ENCODE data around the gene BRIX1. TPM values are rescaled to one million over a fixed set of nuclear protein-coding genes. Genes with fewer than 3 reads are reported as not detected.

BRIX1 gene
- total and polyA plus RNA-seq, 9 of the 15 experiments (the other 6 are each of a cell fraction or from before 2014, with no cell fraction given): 115 to 193 (median 159) TPM

DNA sequence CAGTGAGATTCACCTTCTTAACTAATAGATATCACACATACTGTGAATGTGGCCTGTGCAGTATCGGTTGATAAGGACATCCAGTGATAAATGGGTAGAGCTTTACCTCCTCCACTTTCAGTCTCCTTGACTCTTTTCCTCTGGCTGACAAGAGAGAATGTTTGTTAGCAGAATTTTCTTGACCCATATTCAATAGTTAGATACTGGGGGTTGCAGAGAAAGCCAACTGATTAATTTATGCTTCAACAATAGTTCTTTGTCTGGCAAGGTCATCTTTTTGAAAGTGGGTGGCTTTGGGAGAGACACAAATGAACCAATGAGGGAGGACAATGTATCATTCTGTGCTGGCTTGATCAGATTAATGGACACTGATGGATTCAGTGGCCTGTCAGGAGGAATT is 46.3 kb upstream of the BRIX1 start:
- ChIA-PET POLR2A (interaction anchor here (0.6 to 1.9 kb wide), 4 partner anchors 25 to 319 kb away, joined by 3 to 7 read pairs (median 4); partner anchors contain the start of genes BRIX1 and RAD1), CTCF (ENCODE audit: low intra/inter-chr PET ratio) (no interaction called here)
- no peak overlapping the region for H3K4me3 ChIP-seq
- H2AFZ ChIP-seq (ENCODE audit: low read depth, low read length): peak overlapping the region; percentile 18; the same call in 1 of the 2 replicates
- in situ Hi-C loops (cut with MboI): no loop called here
- intact Hi-C loops (cut with micrococcal nuclease): no loop called here
- H3K9me3 ChIP-seq (replicated peaks; ENCODE audit: control insufficient read depth, insufficient read depth, low read depth, low read length): no peaks in the 10 kb centered on the region
- no peaks in the 10 kb centered on the region for H3K79me2 ChIP-seq (ENCODE audit: control insufficient read depth, insufficient read depth, low read length)
- H3K4me2 ChIP-seq (ENCODE audit: insufficient read depth, low read length): no peak overlapping the region
- no peaks in the 10 kb centered on the region for H3K36me3 ChIP-seq (ENCODE audit: control insufficient read depth, insufficient read depth, low read length)
- H3K27ac ChIP-seq (ENCODE audit: extremely low read depth, low read depth, low read length): no peak overlapping the region
- H3K9me1 ChIP-seq (ENCODE audit: control insufficient read depth, insufficient read depth, low read length): no peaks in the 10 kb centered on the region
- DNase-seq (ENCODE audit: extremely low read depth in 1 of 4, low spot score in 3 of 4) (no peak), ATAC-seq (no peak), FAIRE-seq (no peak)
- peaks cover 7 to 34% of the 10 kb centered on the region in 2 experiments for H3K4me1 ChIP-seq (replicated peaks in 1 of 2; ENCODE audit: control insufficient read depth in 2 of 2, insufficient read depth in 2 of 2, low read length in 2 of 2)
- no TSS peak for BruUV-seq (replicated peaks)
- 13% methylated on average over 1 of the region's 1 CpG for WGBS (ENCODE audit: insufficient coverage, low coverage, missing lambda C conversion rate)
- no peak overlapping the region for H3K9ac ChIP-seq (ENCODE audit: insufficient read depth in 1 of 2, low read depth in 2 of 2, low read length in 2 of 2)
- no peaks in the 10 kb centered on the region for H4K20me1 ChIP-seq (replicated peaks; ENCODE audit: control insufficient read depth, insufficient read depth, low read length)
- no peaks in the 10 kb centered on the region for H3K27me3 ChIP-seq (ENCODE audit: control insufficient read depth in 2 of 2, insufficient read depth in 2 of 2, low read length in 2 of 2)
- TF ChIP-seq PATZ1 (CRISPR knock-in tag; IDR thresholded peaks at IDR 0.05; ENCODE audit: borderline replicate concordance) (no peak), ELF4 (CRISPR knock-in tag; IDR thresholded peaks at IDR 0.05) (no peak), MCM7 (IDR thresholded peaks at IDR 0.05) (no peak), TAL1 (IDR thresholded peaks at IDR 0.05) (0 out of 2 replicates have a peak, but pooled peaks have one; percentile 7), MEIS2 (IDR thresholded peaks at IDR 0.05; ENCODE audit: partially characterized antibody) (peak; percentile 29), RCOR1 (IDR thresholded peaks at IDR 0.05; ENCODE audit: borderline replicate concordance in 1 of 2, low read depth in 2 of 2, low read length in 2 of 2) (peak in 1 of 2 experiments; percentile 34; a peak in 1 of 4 replicates), CBFA2T3 (IDR thresholded peaks at IDR 0.05) (peak; percentile 35), CCAR2 (IDR thresholded peaks at IDR 0.05; ENCODE audit: low read depth, low read length) (no peak), MYC (IDR thresholded peaks at IDR 0.05; ENCODE audit: low read depth, low read length) (no peak), MYC (CRISPR knock-in tag; IDR thresholded peaks at IDR 0.05; ENCODE audit: borderline replicate concordance, low read depth) (no peak), CBFB (CRISPR knock-in tag; IDR thresholded peaks at IDR 0.05) (no peak), ZNF165 (CRISPR knock-in tag; IDR thresholded peaks at IDR 0.05; ENCODE audit: borderline replicate concordance) (no peak), MEF2D (tag; conservative IDR thresholded peaks at IDR 0.05; ENCODE audit: low read depth) (no peak), SP1 (CRISPR knock-in tag; IDR thresholded peaks at IDR 0.05) (no peak), TOE1 (IDR thresholded peaks at IDR 0.05; ENCODE audit: borderline replicate concordance) (no peak), TOE1 (CRISPR knock-in tag; IDR thresholded peaks at IDR 0.05; ENCODE audit: borderline replicate concordance, low read depth) (no peak), RAD21 (CRISPR knock-in tag; conservative IDR thresholded peaks at IDR 0.05 in 1 of 2, IDR thresholded peaks at IDR 0.05 in 1 of 2) (no peak), POLR2AphosphoS2 (IDR thresholded peaks at IDR 0.05; ENCODE audit: low read length) (no peak), RBM22 (IDR thresholded peaks at IDR 0.05; ENCODE audit: low read depth, low read length, poor library complexity, severe bottlenecking) (no peak)
- TF ChIP-seq, protein P1, sequence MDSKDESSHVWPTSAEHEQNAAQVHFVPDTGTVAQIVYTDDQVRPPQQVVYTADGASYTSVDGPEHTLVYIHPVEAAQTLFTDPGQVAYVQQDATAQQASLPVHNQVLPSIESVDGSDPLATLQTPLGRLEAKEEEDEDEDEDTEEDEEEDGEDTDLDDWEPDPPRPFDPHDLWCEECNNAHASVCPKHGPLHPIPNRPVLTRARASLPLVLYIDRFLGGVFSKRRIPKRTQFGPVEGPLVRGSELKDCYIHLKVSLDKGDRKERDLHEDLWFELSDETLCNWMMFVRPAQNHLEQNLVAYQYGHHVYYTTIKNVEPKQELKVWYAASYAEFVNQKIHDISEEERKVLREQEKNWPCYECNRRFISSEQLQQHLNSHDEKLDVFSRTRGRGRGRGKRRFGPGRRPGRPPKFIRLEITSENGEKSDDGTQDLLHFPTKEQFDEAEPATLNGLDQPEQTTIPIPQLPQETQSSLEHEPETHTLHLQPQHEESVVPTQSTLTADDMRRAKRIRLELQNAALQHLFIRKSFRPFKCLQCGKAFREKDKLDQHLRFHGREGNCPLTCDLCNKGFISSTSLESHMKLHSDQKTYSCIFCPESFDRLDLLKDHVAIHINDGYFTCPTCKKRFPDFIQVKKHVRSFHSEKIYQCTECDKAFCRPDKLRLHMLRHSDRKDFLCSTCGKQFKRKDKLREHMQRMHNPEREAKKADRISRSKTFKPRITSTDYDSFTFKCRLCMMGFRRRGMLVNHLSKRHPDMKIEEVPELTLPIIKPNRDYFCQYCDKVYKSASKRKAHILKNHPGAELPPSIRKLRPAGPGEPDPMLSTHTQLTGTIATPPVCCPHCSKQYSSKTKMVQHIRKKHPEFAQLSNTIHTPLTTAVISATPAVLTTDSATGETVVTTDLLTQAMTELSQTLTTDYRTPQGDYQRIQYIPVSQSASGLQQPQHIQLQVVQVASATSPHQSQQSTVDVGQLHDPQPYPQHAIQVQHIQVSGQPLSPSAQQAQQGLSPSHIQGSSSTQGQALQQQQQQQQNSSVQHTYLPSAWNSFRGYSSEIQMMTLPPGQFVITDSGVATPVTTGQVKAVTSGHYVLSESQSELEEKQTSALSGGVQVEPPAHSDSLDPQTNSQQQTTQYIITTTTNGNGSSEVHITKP (IDR thresholded peaks at IDR 0.05; ENCODE audit: partially characterized antibody): no peak

Data from K562 (cell line).